Measurements from ENCODE around the gene HK1.

DNA sequence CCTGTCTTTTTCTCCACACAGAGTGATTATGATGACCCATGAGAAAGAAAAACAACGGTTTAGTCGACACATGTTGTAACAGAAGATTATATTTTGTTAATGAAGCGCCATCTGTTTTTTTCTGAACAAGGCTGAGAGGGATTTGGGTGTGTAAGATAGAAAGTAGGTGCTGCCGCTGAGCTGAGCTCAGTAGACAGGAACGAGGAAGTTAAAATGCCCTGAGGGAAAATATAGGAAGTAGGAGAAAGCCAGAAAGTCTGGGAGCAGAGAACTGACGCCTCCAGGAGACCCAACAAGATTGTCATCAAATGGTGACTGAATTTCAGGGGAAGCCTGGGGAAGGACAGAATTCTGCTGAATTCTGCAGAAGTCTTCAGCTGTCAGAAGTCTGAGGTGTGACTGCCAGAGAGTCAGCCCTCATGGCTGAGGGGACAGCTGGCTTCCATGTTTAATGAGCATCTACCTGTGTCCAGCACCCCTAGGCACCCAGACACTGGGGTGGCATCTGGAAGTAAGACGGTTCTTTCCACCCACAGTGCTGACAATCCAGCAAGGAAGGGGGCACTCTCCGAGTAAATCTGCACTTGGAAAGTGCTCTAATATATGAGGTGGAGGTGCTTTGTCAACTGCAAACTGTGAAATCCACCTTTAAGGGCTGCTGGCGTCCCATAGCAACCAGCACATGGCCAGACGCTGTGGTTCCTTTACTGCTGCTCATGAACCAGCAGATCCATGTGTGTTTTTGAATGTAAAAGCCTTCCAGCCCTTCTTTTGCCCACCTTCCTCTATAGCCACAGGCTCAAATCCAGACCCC is 160.4 kb downstream of the HK1 start:
- TF ChIP-seq, protein P1, sequence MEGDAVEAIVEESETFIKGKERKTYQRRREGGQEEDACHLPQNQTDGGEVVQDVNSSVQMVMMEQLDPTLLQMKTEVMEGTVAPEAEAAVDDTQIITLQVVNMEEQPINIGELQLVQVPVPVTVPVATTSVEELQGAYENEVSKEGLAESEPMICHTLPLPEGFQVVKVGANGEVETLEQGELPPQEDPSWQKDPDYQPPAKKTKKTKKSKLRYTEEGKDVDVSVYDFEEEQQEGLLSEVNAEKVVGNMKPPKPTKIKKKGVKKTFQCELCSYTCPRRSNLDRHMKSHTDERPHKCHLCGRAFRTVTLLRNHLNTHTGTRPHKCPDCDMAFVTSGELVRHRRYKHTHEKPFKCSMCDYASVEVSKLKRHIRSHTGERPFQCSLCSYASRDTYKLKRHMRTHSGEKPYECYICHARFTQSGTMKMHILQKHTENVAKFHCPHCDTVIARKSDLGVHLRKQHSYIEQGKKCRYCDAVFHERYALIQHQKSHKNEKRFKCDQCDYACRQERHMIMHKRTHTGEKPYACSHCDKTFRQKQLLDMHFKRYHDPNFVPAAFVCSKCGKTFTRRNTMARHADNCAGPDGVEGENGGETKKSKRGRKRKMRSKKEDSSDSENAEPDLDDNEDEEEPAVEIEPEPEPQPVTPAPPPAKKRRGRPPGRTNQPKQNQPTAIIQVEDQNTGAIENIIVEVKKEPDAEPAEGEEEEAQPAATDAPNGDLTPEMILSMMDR (IDR thresholded peaks at IDR 0.05) = no peak
- no peak for TF ChIP-seq POLR2A (IDR thresholded peaks at IDR 0.05)
- no peak for TF ChIP-seq EP300 (IDR thresholded peaks at IDR 0.05)

Data from tibial nerve (tissue), 4 donors.